SK-N-SH treated with all-trans-retinoic acid at 6 μM for 48 hours (cell line): ENCODE results near the gene ULK4.

ENCODE experiments used
- ARNTL ChIP-seq: fragments of 450-650 bp; formaldehyde crosslinking; IDR thresholded peaks from 2 replicates; pipeline ENCODE4 v1.5.0; 2020; ENCODE audit warnings: low read depth, mild to moderate bottlenecking, moderate library complexity, borderline replicate concordance
- CSDC2 ChIP-seq: fragments of 250-450 bp; sonication (Bioruptor Pico); IDR thresholded peaks from 2 replicates; pipeline ENCODE4 v1.5.0; 2020; ENCODE audit warnings: mild to moderate bottlenecking, moderate library complexity
- GLIS3 ChIP-seq: fragments of 250-450 bp; sonication (Bioruptor Pico); IDR thresholded peaks from 2 replicates; pipeline ENCODE4 v1.5.0; 2020; ENCODE audit warnings: mild to moderate bottlenecking, moderate library complexity
- PATZ1 ChIP-seq: fragments of 250-450 bp; sonication (Bioruptor Pico); IDR thresholded peaks from 2 replicates; pipeline ENCODE4 v1.8.0; 2020; ENCODE audit warnings: mild to moderate bottlenecking, moderate library complexity, borderline replicate concordance
- RARB ChIP-seq: fragments of 250-450 bp; sonication (Bioruptor Pico); IDR thresholded peaks from 2 replicates; pipeline ENCODE4 v1.8.0; 2021; ENCODE audit warnings: mild to moderate bottlenecking, moderate library complexity
- SNAI2 ChIP-seq: fragments of 250-450 bp; sonication (Bioruptor Pico); IDR thresholded peaks from 2 replicates; pipeline ENCODE4 v1.5.0; 2020; ENCODE audit warnings: mild to moderate bottlenecking, moderate library complexity
- TCF4 ChIP-seq: fragments of 250-450 bp; sonication (Bioruptor Pico); IDR thresholded peaks from 2 replicates; pipeline ENCODE4 v1.8.0; 2021; ENCODE audit warnings: mild to moderate bottlenecking, moderate library complexity, borderline replicate concordance
- TSHZ2 ChIP-seq: fragments of 250-450 bp; sonication (Bioruptor Pico); IDR thresholded peaks from 2 replicates; pipeline ENCODE4 v1.5.0; 2020; ENCODE audit warnings: mild to moderate bottlenecking, moderate library complexity
- ZFP3 ChIP-seq: fragments of 250-450 bp; sonication (Bioruptor Pico); IDR thresholded peaks from 2 replicates; pipeline ENCODE4 v1.5.0; 2020; ENCODE audit warnings: mild to moderate bottlenecking, moderate library complexity
- ZFP30 ChIP-seq: fragments of 450-650 bp; formaldehyde crosslinking; IDR thresholded peaks from 2 replicates; pipeline ENCODE4 v1.5.0; 2022; ENCODE audit warnings: mild to moderate bottlenecking, moderate library complexity
- ZNF8 ChIP-seq: fragments of 450-650 bp; formaldehyde crosslinking; IDR thresholded peaks from 2 replicates; pipeline ENCODE4 v1.5.0; 2020; ENCODE audit warnings: mild to moderate bottlenecking, moderate library complexity
- TF ChIP-seq, protein P1 (sequence below): fragments of 250-450 bp; sonication (Bioruptor Pico); IDR thresholded peaks from 2 replicates; pipeline ENCODE4 v1.5.1; 2020; ENCODE audit warnings: low read depth, mild to moderate bottlenecking, moderate library complexity

DNA sequence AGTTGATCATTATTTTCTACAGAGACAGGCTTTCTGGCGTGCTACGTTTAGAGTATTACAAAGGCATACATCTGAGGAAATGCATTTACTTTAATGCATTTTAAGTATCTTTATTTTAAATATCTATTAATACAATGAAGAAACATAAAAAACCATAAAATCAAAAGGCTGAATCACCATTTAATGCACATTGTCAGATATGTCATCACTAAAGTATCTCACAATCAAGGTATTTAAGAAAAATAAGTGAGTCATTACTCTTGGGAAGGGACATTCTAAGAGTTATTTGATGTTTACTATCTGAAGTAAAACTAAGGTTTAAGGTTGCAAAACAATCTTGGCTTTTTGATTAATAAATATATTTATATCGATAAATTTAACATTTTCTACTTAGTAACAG is 660.4 kb downstream of the ULK4 start:
- TF ChIP-seq SNAI2 (CRISPR knock-in tag) = no peak
- no peak for TF ChIP-seq PATZ1 (CRISPR knock-in tag)
- TF ChIP-seq ZFP3 (CRISPR knock-in tag) = no peak
- no peak for TF ChIP-seq TCF4 (CRISPR knock-in tag)
- TF ChIP-seq RARB (CRISPR knock-in tag) = no peak
- TF ChIP-seq ARNTL (CRISPR knock-in tag) = no peak
- TF ChIP-seq ZNF8 (CRISPR knock-in tag) = no peak
- TF ChIP-seq GLIS3 (CRISPR knock-in tag) = no peak
- TF ChIP-seq, protein P1, sequence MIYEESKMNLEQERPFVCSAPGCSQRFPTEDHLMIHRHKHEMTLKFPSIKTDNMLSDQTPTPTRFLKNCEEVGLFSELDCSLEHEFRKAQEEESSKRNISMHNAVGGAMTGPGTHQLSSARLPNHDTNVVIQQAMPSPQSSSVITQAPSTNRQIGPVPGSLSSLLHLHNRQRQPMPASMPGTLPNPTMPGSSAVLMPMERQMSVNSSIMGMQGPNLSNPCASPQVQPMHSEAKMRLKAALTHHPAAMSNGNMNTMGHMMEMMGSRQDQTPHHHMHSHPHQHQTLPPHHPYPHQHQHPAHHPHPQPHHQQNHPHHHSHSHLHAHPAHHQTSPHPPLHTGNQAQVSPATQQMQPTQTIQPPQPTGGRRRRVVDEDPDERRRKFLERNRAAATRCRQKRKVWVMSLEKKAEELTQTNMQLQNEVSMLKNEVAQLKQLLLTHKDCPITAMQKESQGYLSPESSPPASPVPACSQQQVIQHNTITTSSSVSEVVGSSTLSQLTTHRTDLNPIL = 0 out of 2 replicates have a peak, but pooled peaks have one; percentile 45
- no peak for TF ChIP-seq TSHZ2 (CRISPR knock-in tag)
- TF ChIP-seq CSDC2 = no peak
- no peak for TF ChIP-seq ZFP30
